Lower leg skin (tissue), 4 donors: Measurements from ENCODE around the gene MYCN. TPM values are rescaled to one million over a fixed set of nuclear protein-coding genes. Genes with fewer than 3 reads are reported as not detected.

Source experiments
- DNase-seq, 2 donors: peaks; one replicate each; pipeline ENCODE4 v3.0.0-alpha.2; 2019; ENCODE audit warnings: low spot score in 2 of 2
- H3K4me3 ChIP-seq: fragments of 200-600 bp; sonication (generic); 2 replicates; pipeline ENCODE4 v1.5.1; 2017; ENCODE audit warnings: mild to moderate bottlenecking, low read depth; ENCODE audit not compliant: poor library complexity, severe bottlenecking
- POLR2A ChIP-seq, 2 donors: fragments of 450-650 bp; IDR thresholded peaks; one replicate each; pipeline ENCODE4 v1.6.1; 2016 to 2017; ENCODE audit warnings: antibody characterized with exemption in 2 of 2, mild to moderate bottlenecking in 1 of 2, moderate library complexity in 1 of 2
- WGBS, 2 donors: methylation state at CpG; one replicate each; pipeline ENCODE4 v1.1.5; 2018; 5-methylcytosine and 5-hydroxymethylcytosine counted together
- intact Hi-C: fragments of 100-400 bp; cut with DNase I; formaldehyde crosslinking; loops from one replicate; pipeline ENCODE4 v1.15.0; 2023; ENCODE audit warnings: low total_unique reads
- total RNA-seq, 4 donors: library from RNA; depleted of rRNA; stranded (reverse); fragments of >200 nt; gene quantifications; one replicate each; pipeline ENCODE4 v1.1.0, GENCODE V29; 2016
- TF ChIP-seq, protein P1 (sequence below), 3 donors: fragments of 450-650 bp; IDR thresholded peaks; one replicate each; pipeline ENCODE4 v1.5.1; 2016; ENCODE audit warnings: antibody characterized with exemption in 3 of 3, mild to moderate bottlenecking in 3 of 3, moderate library complexity in 2 of 3

Gene MYCN
- total RNA-seq, 4 donors from 2014 or later, result 0.15 to 1.5 (median 0.64) TPM; not detected in 1

DNA sequence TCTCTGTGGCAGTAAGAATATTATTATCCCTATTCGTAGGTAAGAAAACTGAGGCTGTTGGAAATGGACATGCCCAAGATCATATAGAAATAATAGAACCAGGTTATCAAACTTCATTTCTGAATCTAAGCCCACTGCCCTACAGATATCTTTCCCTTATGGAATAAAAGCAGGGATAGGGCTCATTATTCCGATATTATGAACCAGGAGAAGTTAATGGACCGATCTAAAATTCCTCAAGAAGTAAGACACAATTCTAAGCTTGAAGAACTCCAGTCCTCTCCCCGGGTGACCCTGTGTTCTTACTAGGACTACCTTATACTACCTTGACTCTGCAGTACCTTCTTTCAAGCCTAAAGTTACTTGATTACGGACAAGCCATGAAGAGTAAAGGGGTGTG lies 8.4 kb upstream of the MYCN start:
- no peak overlapping the region for H3K4me3 ChIP-seq
- TF ChIP-seq, protein P1, sequence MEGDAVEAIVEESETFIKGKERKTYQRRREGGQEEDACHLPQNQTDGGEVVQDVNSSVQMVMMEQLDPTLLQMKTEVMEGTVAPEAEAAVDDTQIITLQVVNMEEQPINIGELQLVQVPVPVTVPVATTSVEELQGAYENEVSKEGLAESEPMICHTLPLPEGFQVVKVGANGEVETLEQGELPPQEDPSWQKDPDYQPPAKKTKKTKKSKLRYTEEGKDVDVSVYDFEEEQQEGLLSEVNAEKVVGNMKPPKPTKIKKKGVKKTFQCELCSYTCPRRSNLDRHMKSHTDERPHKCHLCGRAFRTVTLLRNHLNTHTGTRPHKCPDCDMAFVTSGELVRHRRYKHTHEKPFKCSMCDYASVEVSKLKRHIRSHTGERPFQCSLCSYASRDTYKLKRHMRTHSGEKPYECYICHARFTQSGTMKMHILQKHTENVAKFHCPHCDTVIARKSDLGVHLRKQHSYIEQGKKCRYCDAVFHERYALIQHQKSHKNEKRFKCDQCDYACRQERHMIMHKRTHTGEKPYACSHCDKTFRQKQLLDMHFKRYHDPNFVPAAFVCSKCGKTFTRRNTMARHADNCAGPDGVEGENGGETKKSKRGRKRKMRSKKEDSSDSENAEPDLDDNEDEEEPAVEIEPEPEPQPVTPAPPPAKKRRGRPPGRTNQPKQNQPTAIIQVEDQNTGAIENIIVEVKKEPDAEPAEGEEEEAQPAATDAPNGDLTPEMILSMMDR (IDR thresholded peaks at IDR 0.05), result no peak
- TF ChIP-seq POLR2A (IDR thresholded peaks at IDR 0.05), result no peak
- WGBS, 2 donors, result 93% methylated on average over 5 of the region's 5 CpGs
- no peak for DNase-seq
- intact Hi-C loops, result loop anchor here (10.0 kb wide), 1 partner anchor 297 kb away; no protein-coding TSS in a partner anchor

DNA sequence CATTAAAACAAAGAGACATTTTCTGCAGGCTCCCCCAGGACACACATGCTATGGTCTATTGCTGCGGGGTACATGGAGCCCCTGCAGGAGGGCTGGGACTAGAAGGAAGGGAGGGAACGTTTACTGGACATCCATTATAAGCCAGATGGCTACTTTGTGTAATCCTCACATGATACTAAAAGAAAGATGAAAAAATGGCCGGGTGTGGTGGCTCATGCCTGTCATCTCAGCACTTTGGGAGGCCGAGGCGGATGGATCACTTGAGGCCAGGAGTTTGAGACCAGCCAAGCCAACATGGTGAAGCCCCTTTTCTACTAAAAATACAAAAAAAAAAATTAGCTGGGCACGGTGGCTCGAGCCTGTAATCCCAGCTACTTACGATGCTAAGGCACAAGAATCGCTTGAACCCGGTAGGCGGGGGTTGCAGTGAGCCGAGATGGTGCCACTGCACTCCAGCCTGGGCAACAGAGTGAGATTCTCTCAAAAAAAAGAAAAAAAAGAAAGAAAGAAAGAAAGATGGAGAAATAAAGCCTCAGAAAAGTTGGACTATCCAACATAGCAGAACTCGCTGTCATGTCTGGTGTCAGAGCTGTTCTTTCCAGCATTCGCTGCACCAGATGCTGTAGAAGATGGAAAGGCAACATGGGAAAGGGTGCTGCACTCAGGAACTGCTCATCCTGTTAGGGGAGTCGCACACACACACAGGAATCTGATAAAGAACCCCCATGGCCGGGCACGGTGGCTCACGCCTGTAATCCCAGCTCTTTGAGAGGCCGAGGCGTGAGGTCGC lies 7.8 kb upstream of the MYCN start:
- peak in 1 of 2 donors; percentile 25 for DNase-seq
- 91 to 93% methylated on average over 21 of the region's 21 CpGs for WGBS, 2 donors
- intact Hi-C loops, result loop anchor here (10.0 kb wide), 1 partner anchor 298 kb away; no protein-coding TSS in a partner anchor

DNA sequence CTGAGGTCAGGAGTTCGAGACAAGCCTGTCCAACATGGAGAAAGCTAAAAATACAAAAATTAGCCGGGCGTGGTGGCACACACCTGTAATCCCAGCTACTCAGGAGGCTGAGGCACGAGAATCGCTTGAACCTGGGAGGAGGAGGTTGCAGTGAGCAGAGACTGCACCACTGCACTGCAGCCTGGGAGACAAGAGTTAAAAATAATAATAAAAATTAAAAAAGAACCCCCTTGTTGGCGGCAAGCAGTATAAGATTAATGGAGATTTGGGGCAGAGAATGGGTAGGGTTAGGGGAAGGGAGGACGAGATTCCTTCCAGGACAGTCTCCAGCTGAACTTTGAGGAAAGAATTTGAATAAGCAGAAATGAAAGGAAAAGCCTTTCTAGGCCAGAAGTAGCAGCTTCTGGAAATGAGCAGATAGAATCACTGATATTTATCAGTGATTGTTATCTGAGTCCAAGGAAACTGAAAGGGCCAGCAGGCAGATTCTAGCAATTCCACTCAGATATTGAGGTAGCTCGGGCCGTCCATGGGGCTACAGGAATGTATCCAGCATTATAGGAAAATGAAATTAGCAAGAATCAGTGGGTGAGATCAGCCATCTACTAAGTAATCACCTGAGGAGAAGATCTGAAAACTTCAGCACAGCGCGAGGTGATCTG lies 7.0 kb upstream of the MYCN start:
- intact Hi-C loops, result loop anchor here (10.0 kb wide), 1 partner anchor 299 kb away; no protein-coding TSS in a partner anchor
- TF ChIP-seq, protein P1 (IDR thresholded peaks at IDR 0.05), result no peak
- TF ChIP-seq POLR2A (IDR thresholded peaks at IDR 0.05), result no peak
- no peak overlapping the region for H3K4me3 ChIP-seq
- DNase-seq, result no peak
- 89 to 93% methylated on average over 11 of the region's 11 CpGs for WGBS, 2 donors

More for the DNA sequence above, 7.8 kb upstream of the MYCN start:
- no peak for TF ChIP-seq POLR2A (IDR thresholded peaks at IDR 0.05)
- TF ChIP-seq, protein P1 (IDR thresholded peaks at IDR 0.05), result no peak
- no peak overlapping the region for H3K4me3 ChIP-seq

DNA sequence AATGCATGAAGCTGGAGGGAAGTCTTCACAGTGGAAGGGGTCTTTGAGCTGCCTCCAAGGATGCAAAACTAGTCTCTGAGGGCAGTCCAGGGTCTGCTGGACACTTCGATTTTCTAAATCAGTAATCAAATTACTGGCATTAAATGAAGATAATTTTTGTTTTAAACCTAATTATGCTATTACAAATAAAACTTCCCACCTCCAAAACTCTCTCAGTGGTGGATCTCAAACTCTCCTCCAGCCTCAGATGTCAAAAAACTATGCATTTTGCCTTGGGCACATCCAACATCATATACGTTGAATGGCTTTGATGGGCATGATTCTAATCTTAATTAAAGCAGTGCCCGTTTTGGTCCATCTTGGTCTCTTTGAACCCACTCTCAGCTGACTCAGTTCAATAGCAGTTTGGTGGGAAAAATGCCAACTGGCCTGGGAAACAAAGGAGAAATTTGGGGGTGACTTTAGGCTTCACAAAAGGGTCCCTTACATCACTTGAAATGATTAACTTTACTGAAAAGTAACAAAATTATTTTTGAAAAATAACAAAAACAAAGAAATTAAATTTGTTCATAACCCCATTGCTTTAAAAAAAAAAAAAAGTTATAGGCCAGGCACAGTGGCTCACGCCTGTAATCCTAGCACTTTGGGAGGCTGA lies 5.9 kb upstream of the MYCN start:
- WGBS, 2 donors, result 80 to 84% methylated on average over 4 of the region's 4 CpGs
- intact Hi-C loops, result loop anchor here (10.0 kb wide), 1 partner anchor 300 kb away; no protein-coding TSS in a partner anchor
- DNase-seq, result no peak
- H3K4me3 ChIP-seq, result no peak overlapping the region
- TF ChIP-seq POLR2A (IDR thresholded peaks at IDR 0.05), result no peak
- TF ChIP-seq, protein P1 (IDR thresholded peaks at IDR 0.05), result no peak

DNA sequence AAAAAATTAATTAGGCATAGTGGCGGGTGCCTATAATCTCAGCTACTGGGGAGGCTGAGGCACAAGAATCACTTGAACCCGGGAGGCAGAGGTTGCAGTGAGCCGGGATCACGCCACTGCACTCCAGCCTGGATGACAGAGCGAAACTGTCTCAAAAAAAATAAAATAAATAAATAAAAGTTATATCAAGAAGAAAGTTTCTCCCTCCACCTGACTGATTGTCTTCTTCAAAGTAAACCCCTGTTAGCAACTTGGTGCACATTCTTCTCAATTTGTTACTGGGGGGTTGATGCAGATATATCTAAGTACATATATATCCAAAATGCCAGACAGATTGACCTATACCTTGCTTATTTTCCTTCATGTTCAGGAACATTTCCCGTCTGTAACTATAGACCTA lies 5.2 kb upstream of the MYCN start:
- intact Hi-C loops, result loop anchor here (10.0 kb wide), 1 partner anchor 300 kb away; no protein-coding TSS in a partner anchor
- no peak overlapping the region for H3K4me3 ChIP-seq
- TF ChIP-seq, protein P1 (IDR thresholded peaks at IDR 0.05), result no peak
- no peak for TF ChIP-seq POLR2A (IDR thresholded peaks at IDR 0.05)
- WGBS, 2 donors, result 93% methylated on average over 6 of the region's 6 CpGs
- DNase-seq, result no peak
